SKM-1 treated with dmso at 0.1 percent for 144 hours (cell line): Measurements from ENCODE around the gene LGR4.

ENCODE experiments used
- DNase-seq: peaks from one replicate; lab custom pipeline; 2025; ENCODE audit not compliant: unreplicated experiment; lab: John Stamatoyannopoulos, UW

The LGR4 gene

GRCh38 chr11:27406498-27407354, 65.9 kb downstream of the LGR4 start:
- no peak for DNase-seq

DNA sequence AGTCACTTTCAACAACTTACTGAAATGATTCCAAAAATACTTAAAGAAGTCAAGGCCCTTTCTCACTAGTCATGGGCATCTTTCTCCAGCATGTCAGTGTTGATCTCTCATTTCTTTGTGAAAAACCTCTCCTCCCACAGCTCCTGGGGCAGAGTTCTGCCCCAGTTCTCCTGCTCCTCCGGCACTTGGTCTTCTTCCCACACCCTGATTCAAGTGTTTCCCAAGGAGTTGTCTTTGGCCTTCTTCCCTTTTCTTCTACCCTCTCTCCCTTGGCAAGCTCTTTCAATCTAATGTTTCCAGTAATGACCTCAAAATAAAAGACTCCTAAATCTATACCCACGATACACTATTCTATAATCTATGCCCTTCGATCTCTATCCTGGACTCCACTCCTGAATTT, 67.5 kb downstream of the LGR4 start:
- no peak for DNase-seq

GRCh38 chr11:27404427-27404826, 68.2 kb downstream of the LGR4 start:
- no peak for DNase-seq

DNA sequence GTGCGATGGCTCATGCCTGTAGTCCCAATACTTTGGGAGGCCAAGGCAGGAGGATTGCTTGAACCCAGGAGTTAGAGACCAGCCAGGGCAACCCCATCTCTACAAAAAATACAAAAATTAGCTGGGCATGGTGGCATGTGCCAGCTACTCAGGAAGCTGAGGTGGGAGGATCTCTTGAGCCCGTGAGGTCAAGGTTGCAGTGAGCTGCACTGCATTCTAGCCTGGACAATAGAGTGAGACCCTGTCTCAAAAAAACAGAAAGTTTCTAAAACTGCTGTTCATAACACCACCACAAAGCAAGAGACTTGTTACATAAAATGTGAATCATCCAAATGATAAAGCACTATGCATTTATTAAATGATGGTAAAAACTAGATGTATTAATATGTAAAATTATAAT, 69.4 kb downstream of the LGR4 start:
- no peak for DNase-seq

DNA sequence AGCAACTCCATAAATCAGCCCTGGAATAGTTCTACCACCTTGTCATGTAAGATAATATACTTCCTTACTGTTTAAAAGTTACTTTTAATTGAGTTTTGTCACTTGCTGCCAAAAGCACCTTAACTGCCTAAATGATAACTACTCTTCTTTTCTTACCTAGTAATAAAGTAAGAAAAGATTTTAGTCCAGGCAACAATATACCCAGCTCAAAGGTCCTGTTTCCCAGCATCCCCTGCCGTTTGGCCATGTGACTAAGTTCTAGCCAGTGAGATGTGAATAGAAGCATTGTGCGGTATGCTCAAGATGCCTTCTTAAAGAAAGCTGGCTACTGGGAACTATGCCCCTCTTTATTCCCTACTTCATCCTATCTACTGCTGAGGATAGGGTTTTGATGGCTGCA, 70.1 kb downstream of the LGR4 start:
- no peak for DNase-seq

DNA sequence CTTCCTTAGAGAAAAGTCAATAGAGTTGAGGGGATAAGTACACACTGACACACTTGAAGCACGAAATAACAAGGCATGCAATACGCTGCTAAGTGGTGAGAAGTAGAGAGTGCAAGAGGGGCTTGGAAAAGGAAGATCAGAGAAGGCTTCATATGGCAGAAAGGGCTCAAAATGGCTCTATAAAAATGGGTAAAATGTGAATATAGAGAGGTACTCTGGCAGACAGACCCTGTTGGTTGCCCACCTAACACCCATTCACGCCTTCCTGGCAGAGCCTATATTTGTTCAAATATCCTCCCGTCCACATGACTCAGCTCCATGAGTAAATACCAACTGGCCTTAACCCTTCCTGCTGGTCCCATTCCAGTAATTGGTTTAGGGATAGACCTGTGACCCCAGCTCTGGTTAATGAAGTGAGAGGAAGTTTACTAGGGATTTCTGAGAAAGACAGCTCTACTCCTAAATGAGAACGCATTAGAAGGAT, 70.7 kb downstream of the LGR4 start:
- no peak for DNase-seq

DNA sequence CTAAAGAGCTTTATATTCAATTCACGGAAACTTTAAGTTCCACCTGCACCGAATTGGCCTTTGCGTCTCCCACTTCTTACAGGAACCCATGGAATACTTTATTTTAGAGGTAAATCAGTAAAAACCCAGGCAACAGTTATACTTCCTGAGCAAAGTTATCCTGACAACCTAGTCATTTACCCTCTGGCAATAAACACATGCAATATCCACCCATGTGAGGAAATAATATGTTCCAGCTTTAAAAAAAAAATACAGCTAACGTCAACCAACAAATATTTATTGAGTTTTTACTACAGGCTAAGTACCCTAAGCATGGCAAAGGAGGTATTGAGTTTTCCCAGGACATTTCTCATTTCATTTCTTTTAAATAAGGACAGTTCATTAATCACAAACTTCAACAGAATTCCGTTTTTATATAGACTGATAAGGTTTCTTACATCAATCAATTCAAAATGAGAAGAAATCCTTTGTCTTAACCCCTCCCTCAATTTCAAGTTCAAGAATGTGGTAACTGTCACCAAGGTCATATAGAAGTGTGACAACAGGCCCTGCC, 71.2 kb downstream of the LGR4 start:
- no peak for DNase-seq

- DNase-seq = no peak
Observed at GRCh38 chr11:27398400-27398770, 74.2 kb downstream of the LGR4 start.

GRCh38 chr11:27397624-27398399, 74.8 kb downstream of the LGR4 start:
- no peak for DNase-seq

- DNase-seq = no peak
Observed at GRCh38 chr11:27396259-27396839, 76.2 kb downstream of the LGR4 start.

DNA sequence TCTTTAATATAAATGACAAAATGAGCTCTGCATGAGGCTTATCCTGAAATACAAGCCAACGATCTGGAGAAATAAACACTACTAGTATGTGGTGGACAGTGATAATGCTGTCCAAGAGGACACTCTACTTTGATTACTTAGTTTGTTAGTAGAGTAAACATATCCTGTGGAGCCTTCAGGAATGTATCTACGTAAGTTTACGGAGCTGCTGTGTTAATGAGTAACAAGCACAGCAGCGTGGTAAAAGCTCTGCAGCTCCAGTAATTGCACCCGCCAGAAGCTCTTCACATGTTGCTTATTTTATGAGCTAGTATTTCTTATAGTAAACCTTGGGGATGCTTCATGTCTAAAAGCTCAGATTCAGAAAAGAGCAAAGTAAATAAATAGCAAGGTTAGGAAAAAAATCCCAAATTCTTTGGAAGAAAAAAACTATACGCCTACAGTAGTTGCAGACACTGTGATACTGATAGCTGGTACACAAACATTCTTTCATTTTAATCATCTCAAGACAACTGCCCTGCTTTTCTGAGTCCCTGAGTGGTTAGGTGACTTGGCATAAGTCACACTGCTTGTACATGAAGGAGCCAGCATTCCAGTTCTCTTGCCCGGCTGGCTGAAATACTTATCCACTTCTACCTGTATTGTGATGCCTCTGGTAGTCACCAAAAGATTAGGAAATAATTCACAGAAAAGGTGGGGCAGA, 76.9 kb downstream of the LGR4 start:
- DNase-seq = no peak

- DNase-seq = no peak
Observed at GRCh38 chr11:27394781-27395228, 77.8 kb downstream of the LGR4 start.

DNA sequence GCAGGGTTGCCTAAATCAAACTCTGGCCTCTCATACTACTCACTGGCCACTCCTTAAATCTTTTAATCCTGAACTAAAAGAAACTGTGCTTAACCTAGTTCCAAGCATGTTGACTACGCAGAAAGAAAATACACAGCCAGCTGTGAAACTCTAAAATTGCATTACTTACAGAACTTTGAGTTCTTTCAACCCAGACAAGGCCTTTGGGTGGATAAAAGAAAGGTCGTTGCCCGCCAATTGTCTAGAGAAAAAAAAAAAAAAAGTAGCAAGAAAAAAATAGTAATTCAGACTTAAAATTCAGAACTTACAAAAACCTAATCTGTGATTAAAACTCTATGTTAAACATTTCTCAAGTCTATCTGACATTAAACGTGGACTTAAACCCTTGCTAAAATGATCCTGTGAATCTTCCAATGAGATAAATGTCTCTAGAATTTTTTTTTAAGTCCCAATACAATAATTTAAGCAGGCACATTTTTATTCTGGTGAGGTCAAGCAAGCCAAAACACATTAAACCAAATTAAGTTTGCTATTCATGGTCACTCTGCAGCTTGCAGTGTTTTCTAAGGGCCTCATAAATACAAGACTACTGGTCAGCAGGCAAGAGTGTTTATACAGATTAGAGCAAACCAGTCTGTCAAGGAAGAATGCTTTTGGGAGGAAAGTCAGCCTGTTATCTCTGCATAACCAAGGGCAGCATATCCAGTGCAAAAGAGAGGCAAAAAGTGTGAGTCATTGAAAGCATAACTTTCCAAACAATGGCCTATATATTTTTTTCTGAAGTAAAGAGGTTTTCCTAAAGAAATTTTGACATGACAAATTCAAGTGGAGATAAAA, 80.1 kb downstream of the LGR4 start:
- DNase-seq = no peak

DNA sequence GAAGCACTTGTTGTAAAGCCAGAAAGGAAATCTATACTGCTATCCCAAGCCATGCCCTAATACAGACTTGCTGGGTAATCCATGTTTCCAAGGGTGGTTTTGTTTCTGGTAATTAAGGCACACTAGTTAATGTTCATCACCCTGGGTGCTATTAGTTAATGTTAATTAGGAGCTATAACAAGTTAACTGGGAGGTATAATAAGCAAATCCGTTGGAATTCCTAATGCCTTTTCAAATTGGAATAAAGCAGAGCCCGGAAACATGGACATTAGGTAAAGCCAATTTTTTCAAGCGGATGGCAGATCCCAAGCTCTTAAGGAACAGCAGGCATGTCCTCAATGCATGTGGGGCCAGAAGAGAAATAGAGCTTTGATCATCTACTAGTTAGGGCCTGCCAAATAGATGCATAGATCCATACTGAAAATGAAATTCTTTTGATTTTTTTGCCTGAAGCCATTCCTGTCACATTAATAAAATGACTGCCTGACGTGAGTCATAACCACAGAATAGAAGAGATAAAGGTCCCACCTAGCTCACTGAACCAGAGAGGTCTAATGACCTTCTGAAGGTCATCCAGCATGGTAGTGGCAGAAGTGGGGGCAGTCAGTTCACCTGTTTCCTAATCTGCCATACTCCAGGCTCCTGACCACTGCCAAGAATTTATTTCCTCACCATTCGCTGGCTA, 81.1 kb downstream of the LGR4 start:
- DNase-seq = no peak

DNA sequence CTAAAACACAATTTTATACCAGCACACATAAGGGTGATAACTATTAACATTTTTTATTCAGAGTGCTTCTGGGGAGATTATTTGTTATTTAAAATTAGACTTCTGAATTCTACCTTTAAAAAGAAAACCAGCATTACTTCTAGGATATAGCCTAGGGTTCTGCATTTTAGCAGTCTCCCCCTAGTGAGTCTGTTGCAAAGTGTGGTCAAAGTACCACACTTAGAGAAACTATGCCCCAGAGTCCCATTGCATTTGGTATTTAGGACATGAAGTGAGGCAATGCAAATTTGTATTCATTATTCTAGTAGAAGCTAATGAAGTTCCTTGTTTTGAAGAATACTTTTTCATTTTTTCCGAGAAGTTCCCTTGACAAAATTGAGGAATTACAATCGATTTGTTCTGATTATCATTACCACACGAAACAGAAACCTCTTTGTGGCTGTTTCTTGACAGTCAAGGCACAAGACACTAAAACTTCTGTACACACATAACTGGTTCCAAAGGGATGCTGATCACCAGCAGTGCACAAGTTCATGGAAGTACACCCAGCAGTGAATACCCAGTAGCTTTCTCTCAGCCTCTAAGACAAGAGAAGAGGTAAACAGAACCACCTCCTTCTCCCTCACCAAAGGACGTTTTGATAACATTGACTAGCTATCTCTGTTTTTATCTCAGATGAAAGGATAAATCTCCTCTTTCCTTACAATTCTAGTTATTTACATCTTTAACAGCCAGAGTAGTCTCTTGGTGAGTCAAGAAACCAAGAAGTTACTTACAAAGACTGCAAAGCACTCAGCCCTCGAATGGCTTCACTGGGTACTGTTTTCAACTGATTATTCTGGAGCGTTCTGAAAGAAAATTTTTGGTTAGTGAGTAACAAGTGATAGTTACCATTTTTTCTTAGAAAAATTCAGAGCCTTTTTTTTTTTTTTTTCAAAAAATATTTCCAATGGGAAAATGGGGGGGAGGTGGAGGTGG, 82.0 kb downstream of the LGR4 start:
- no peak for DNase-seq

- DNase-seq = no peak
Observed at GRCh38 chr11:27388869-27389268, 83.7 kb downstream of the LGR4 start.

GRCh38 chr11:27388001-27388400, 84.6 kb downstream of the LGR4 start:
- DNase-seq = no peak

- no peak for DNase-seq
Observed at GRCh38 chr11:27387362-27387761, 85.2 kb downstream of the LGR4 start.
